ENCODE measurements around the gene KANK3. TPM values are rescaled to one million over a fixed set of nuclear protein-coding genes. Genes with fewer than 3 reads are reported as not detected.

Gene KANK3
- total and polyA plus RNA-seq, 2 of the 8 experiments (the other 6 are each of a cell fraction or from before 2014, with no cell fraction given): 2.5 to 4.2 TPM

- Histone ChIP-seq H3K23me2 (ENCODE audit: low read depth, low read length) (no peaks in the 10 kb centered on the region), H3K27ac (ENCODE audit: low read depth, low read length) (peak overlapping the region; percentile 100), H2AFZ (ENCODE audit: low read length) (no peak overlapping the region), H3K14ac (ENCODE audit: insufficient read length) (no peak overlapping the region), H3K4ac (replicated peaks; ENCODE audit: insufficient read length, low read depth, low read length) (peak overlapping the region; percentile 98), H3K56ac (replicated peaks; ENCODE audit: insufficient read length, low read depth, low read length) (peak overlapping the region; percentile 90), H4K8ac (ENCODE audit: extremely low read depth, insufficient read depth, low read length) (peak overlapping the region; percentile 100; the same call in 1 of the 2 replicates), H3K18ac (ENCODE audit: extremely low read depth, low read length) (peak overlapping the region; percentile 83), H3K79me2 (ENCODE audit: control insufficient read depth in 1 of 2, insufficient read depth in 2 of 2, low read length in 2 of 2) (peaks cover 7 to 48% of the 10 kb centered on the region in 2 experiments), H2AK5ac (ENCODE audit: low read depth, low read length) (no peak overlapping the region), H3K9ac (replicated peaks in 1 of 4; ENCODE audit: extremely low read depth in 1 of 4, low read depth in 3 of 4, low read length in 3 of 4) (peak overlapping the region; percentile 87 to 100 (median 100)), H2BK20ac (ENCODE audit: low read length) (no peak overlapping the region), H4K91ac (replicated peaks; ENCODE audit: insufficient read length, low read length) (peak overlapping the region; percentile 85), H2BK5ac (ENCODE audit: low read depth, low read length) (peak overlapping the region; percentile 85), H3K4me2 (ENCODE audit: insufficient read depth in 1 of 2, low read depth in 2 of 2, low read length in 2 of 2) (peak overlapping the region; percentile 63 to 81; a peak in 3 of 4 replicates), H3K9me3 (ENCODE audit: insufficient read depth in 2 of 2, low read depth in 1 of 2, low read length in 1 of 2) (peaks cover 0 to 5% of the 10 kb centered on the region in 2 experiments; a peak in 1 of 4 replicates), H3K36me3 (ENCODE audit: control insufficient read depth in 2 of 4, insufficient read depth in 4 of 4, low read length in 3 of 4) (no peaks in the 10 kb centered on the region), H3K23ac (ENCODE audit: insufficient read length) (no peak overlapping the region), H3K27me3 (replicated peaks in 1 of 4; ENCODE audit: control insufficient read depth in 3 of 4, extremely low read depth in 1 of 4, insufficient read depth in 3 of 4, low read length in 3 of 4) (no peaks in the 10 kb centered on the region), H3K4me1 (replicated peaks in 1 of 4; ENCODE audit: control insufficient read depth in 3 of 4, insufficient read depth in 4 of 4, low read length in 3 of 4) (peaks cover 0 to 10% (median 4%) of the 10 kb centered on the region in 4 experiments; a peak in 6 of 7 replicates), H2BK12ac (ENCODE audit: low read depth, low read length) (no peak overlapping the region), H4K20me1 (replicated peaks in 1 of 2; ENCODE audit: control insufficient read depth in 1 of 2, insufficient read depth in 2 of 2, low read length in 2 of 2) (peaks cover 6 to 8% of the 10 kb centered on the region in 2 experiments), H3K79me1 (ENCODE audit: low read depth, low read length) (peaks cover 19% of the 10 kb centered on the region), H2BK120ac (replicated peaks; ENCODE audit: low read depth, low read length) (no peak overlapping the region), H2BK15ac (ENCODE audit: low read length) (no peak overlapping the region), H4K5ac (ENCODE audit: insufficient read length, low read depth, low read length) (peak overlapping the region; percentile 93), H3K4me3 (ENCODE audit: extremely low read depth in 1 of 4, insufficient read depth in 2 of 4, low read depth in 3 of 4, low read length in 4 of 4) (peak overlapping the region; percentile 79 to 99 (median 85))
- ChIA-PET CTCF (ENCODE audit: partially characterized antibody) (interaction anchor here (0.7 kb wide), 1 partner anchor 36 kb away, joined by 3 read pairs; no protein-coding TSS in a partner anchor), POLR2A (ENCODE audit: partially characterized antibody) (interaction anchor here (0.5 to 5.6 kb wide), 27 partner anchors 8 to 362 kb away, joined by 3 to 71 read pairs (median 5); partner anchors contain the start of genes ANGPTL4, HNRNPM, KANK3 and MARCHF2)
- peak; percentile 91 to 100 for DNase-seq (ENCODE audit: low read depth in 1 of 2, low spot score in 2 of 2)
- WGBS, 2 experiments (ENCODE audit: extremely low coverage in 1 of 2, insufficient coverage in 1 of 2, insufficient read length in 1 of 2, insufficient replicate concordance in 2 of 2, low coverage in 1 of 2, low lambda C conversion rate in 2 of 2, missing lambda C conversion rate in 1 of 2): 0% methylated on average over 11 of the region's 28 CpGs; no CpG with 5 or more reads in 1 of the 2 experiments
- TF ChIP-seq TBP (IDR thresholded peaks at IDR 0.05; ENCODE audit: low read depth, low read length) (0 out of 2 replicates have a peak, but pooled peaks have one; percentile 4), NANOG (IDR thresholded peaks at IDR 0.05; ENCODE audit: insufficient read depth, low read depth, low read length, poor library complexity, severe bottlenecking) (no peak), HDAC6 (IDR thresholded peaks at IDR 0.05; ENCODE audit: low read depth, low read length) (no peak), CREB1 (IDR thresholded peaks at IDR 0.05) (peak; percentile 41; the same call in 1 of the 2 replicates), SP1 (IDR thresholded peaks at IDR 0.05; ENCODE audit: low read depth, low read length) (peak; percentile 71; the same call in 1 of the 2 replicates), POLR2A (IDR thresholded peaks at IDR 0.05; ENCODE audit: control extremely low read depth in 1 of 2, low read depth in 2 of 2, low read length in 2 of 2) (peak; percentile 13 to 62; a peak in 2 of 3 replicates), TAF7 (optimal IDR thresholded peaks at IDR 0.05; ENCODE audit: borderline replicate concordance, low read depth, low read length) (peak; percentile 23), RFX5 (IDR thresholded peaks at IDR 0.05; ENCODE audit: borderline replicate concordance, low read depth, low read length) (no peak), TCF12 (IDR thresholded peaks at IDR 0.05; ENCODE audit: low read depth, low read length) (no peak)
- FAIRE-seq: no peak
Measured at GRCh38 chr19:8390617-8390981, 47.5 kb upstream of the KANK3 start.
